ENCODE data around the gene MKKS.

The MKKS gene

GRCh38 chr20:10367693-10367942 is 66.4 kb downstream of the MKKS start:
- no peak for DNase-seq

GRCh38 chr20:10366898-10367692 is 66.9 kb downstream of the MKKS start:
- no peak for DNase-seq

GRCh38 chr20:10362674-10363073 is 71.3 kb downstream of the MKKS start:
- DNase-seq: no peak

GRCh38 chr20:10360878-10361277 is 73.1 kb downstream of the MKKS start:
- DNase-seq: no peak

- DNase-seq: no peak
Observed at GRCh38 chr20:10359621-10360040, 74.4 kb downstream of the MKKS start.

GRCh38 chr20:10357974-10358373 is 76.0 kb downstream of the MKKS start:
- DNase-seq: peak; percentile 13

GRCh38 chr20:10357061-10357708 is 76.8 kb downstream of the MKKS start:
- no peak for DNase-seq

GRCh38 chr20:10356628-10357027 is 77.4 kb downstream of the MKKS start:
- no peak for DNase-seq

GRCh38 chr20:10352934-10353824 is 80.8 kb downstream of the MKKS start:
- DNase-seq: no peak
